Measurements from ENCODE around the gene DYNC1I2. TPM values are rescaled to one million over a fixed set of nuclear protein-coding genes. Genes with fewer than 3 reads are reported as not detected.

DYNC1I2 gene
- total RNA-seq, 1 experiment from 2014 or later, result 39.4 TPM

- BruUV-seq (replicated peaks), result no TSS peak
- no peaks in the 10 kb centered on the region for H3K4me1 ChIP-seq (ENCODE audit: control insufficient read depth in 1 of 2, insufficient read depth in 2 of 2, low read length in 2 of 2)
- H2AFZ ChIP-seq (ENCODE audit: low read depth, low read length, poor library complexity, severe bottlenecking), result no peak overlapping the region
- H3K4me2 ChIP-seq (ENCODE audit: low read length), result no peak overlapping the region
- H3K27me3 ChIP-seq (ENCODE audit: insufficient read depth, low read length), result no peaks in the 10 kb centered on the region
- H3K79me2 ChIP-seq (ENCODE audit: insufficient read depth, low read length), result no peaks in the 10 kb centered on the region
- ATAC-seq, result no peak
- H3K9me2 ChIP-seq (ENCODE audit: insufficient read depth), result no peaks in the 10 kb centered on the region
- POLR2A ChIA-PET, result no interaction called here
- RAD21 ChIA-PET (ENCODE audit: low non-redundant PET in 1 of 2, low total read pairs in 2 of 2, uncharacterized antibody in 2 of 2, unreplicated experiment in 2 of 2), result no interaction called here
- H3K36me3 ChIP-seq (ENCODE audit: control insufficient read depth in 1 of 2, insufficient read depth in 2 of 2, low read length in 2 of 2), result peaks cover 12 to 18% of the 10 kb centered on the region in 2 experiments
- intact Hi-C loops (cut with micrococcal nuclease), result no loop called here
- H3K9me3 ChIP-seq (ENCODE audit: control insufficient read depth in 1 of 2, insufficient read depth in 1 of 2, low read depth in 1 of 2, low read length in 2 of 2), result no peaks in the 10 kb centered on the region
- H4K20me1 ChIP-seq (ENCODE audit: insufficient read depth), result no peaks in the 10 kb centered on the region
- H3K9ac ChIP-seq (ENCODE audit: low read length), result no peak overlapping the region
- H3K27ac ChIP-seq (ENCODE audit: low read depth, low read length), result no peak overlapping the region
- no peak for DNase-seq (ENCODE audit: low read depth, low spot score)
- TF ChIP-seq POLR2AphosphoS5 (IDR thresholded peaks at IDR 0.05; ENCODE audit: low read depth, low read length), result no peak
- no peak for TF ChIP-seq JUND (IDR thresholded peaks at IDR 0.05)
- no peak for TF ChIP-seq REST (IDR thresholded peaks at IDR 0.05; ENCODE audit: low read depth)
- no peak overlapping the region for H3K4me3 ChIP-seq (replicated peaks in 1 of 2; ENCODE audit: low read depth in 1 of 2, low read length in 2 of 2)
- CTCF ChIA-PET, result no interaction called here
Observed at GRCh38 chr2:171735991-171736710, 48.9 kb downstream of the DYNC1I2 start.

- H3K27me3 ChIP-seq (ENCODE audit: insufficient read depth, low read length), result no peaks in the 10 kb centered on the region
- H3K4me3 ChIP-seq (replicated peaks in 1 of 2; ENCODE audit: low read depth in 1 of 2, low read length in 2 of 2), result no peak overlapping the region
- no peak overlapping the region for H3K4me2 ChIP-seq (ENCODE audit: low read length)
- H4K20me1 ChIP-seq (ENCODE audit: insufficient read depth), result no peaks in the 10 kb centered on the region
- BruUV-seq (replicated peaks), result no TSS peak
- no peaks in the 10 kb centered on the region for H3K9me3 ChIP-seq (ENCODE audit: control insufficient read depth in 1 of 2, insufficient read depth in 1 of 2, low read depth in 1 of 2, low read length in 2 of 2)
- H3K9ac ChIP-seq (ENCODE audit: low read length), result no peak overlapping the region
- DNase-seq (ENCODE audit: low read depth, low spot score) (no peak), ATAC-seq (no peak)
- intact Hi-C loops (cut with micrococcal nuclease), result no loop called here
- peaks cover 0 to 18% of the 10 kb centered on the region in 2 experiments; a peak in 1 of 4 replicates for H3K36me3 ChIP-seq (ENCODE audit: control insufficient read depth in 1 of 2, insufficient read depth in 2 of 2, low read length in 2 of 2)
- CTCF ChIA-PET, result interaction anchor here (1.5 kb wide), 1 partner anchor 386 kb away, joined by 3 read pairs; no protein-coding TSS in a partner anchor
- H2AFZ ChIP-seq (ENCODE audit: low read depth, low read length, poor library complexity, severe bottlenecking), result no peak overlapping the region
- POLR2A ChIA-PET, result no interaction called here
- no peaks in the 10 kb centered on the region for H3K9me2 ChIP-seq (ENCODE audit: insufficient read depth)
- H3K4me1 ChIP-seq (ENCODE audit: control insufficient read depth in 1 of 2, insufficient read depth in 2 of 2, low read length in 2 of 2), result no peaks in the 10 kb centered on the region
- H3K79me2 ChIP-seq (ENCODE audit: insufficient read depth, low read length), result no peaks in the 10 kb centered on the region
- no peak overlapping the region for H3K27ac ChIP-seq (ENCODE audit: low read depth, low read length)
- RAD21 ChIA-PET (ENCODE audit: low non-redundant PET in 1 of 2, low total read pairs in 2 of 2, uncharacterized antibody in 2 of 2, unreplicated experiment in 2 of 2), result no interaction called here
- TF ChIP-seq YY1 (IDR thresholded peaks at IDR 0.05; ENCODE audit: extremely low read depth, insufficient replicate concordance, low read depth, low read length) (no peak), SIN3A (IDR thresholded peaks at IDR 0.05; ENCODE audit: low read depth) (no peak), EZH2phosphoT487 (IDR thresholded peaks at IDR 0.05; ENCODE audit: borderline replicate concordance) (no peak), ZBTB33 (IDR thresholded peaks at IDR 0.05; ENCODE audit: extremely low read depth, insufficient replicate concordance, low read length) (no peak), CEBPB (IDR thresholded peaks at IDR 0.05; ENCODE audit: low read depth) (no peak), EGR1 (IDR thresholded peaks at IDR 0.05; ENCODE audit: low read depth) (no peak), CTCF (IDR thresholded peaks at IDR 0.05 in 2 of 3, conservative IDR thresholded peaks at IDR 0.05 in 1 of 3; ENCODE audit: borderline replicate concordance in 1 of 3, insufficient read depth in 1 of 3, low read depth in 2 of 3, low read length in 2 of 3) (no peak), ELF1 (IDR thresholded peaks at IDR 0.05; ENCODE audit: borderline replicate concordance, low read depth) (no peak), ZFX (IDR thresholded peaks at IDR 0.05) (no peak)
Observed at GRCh38 chr2:171741189-171741588, 53.9 kb downstream of the DYNC1I2 start.
